H9 (cell line): ENCODE data around the gene FRY. TPM values are rescaled to one million over a fixed set of nuclear protein-coding genes. Genes with fewer than 3 reads are reported as not detected.

Source experiments
- DNase-seq: peaks from one replicate; pipeline ENCODE4 v3.0.0-alpha.2; 2017
- H2AFZ ChIP-seq: one replicate; pipeline ENCODE4 v1.6.1; 2013; ENCODE audit warnings: mild to moderate bottlenecking, low read length, control low read depth, moderate library complexity
- H2AK5ac ChIP-seq: 2 replicates; pipeline ENCODE4 v1.6.1; 2013; ENCODE audit warnings: low read length, control low read depth, mixed read lengths; ENCODE audit not compliant: insufficient read length
- H2BK120ac ChIP-seq: one replicate; pipeline ENCODE4 v1.6.1; 2013; ENCODE audit warnings: low read depth, mild to moderate bottlenecking, low read length, control low read depth, inconsistent platforms; ENCODE audit not compliant: poor library complexity, severe bottlenecking
- H2BK12ac ChIP-seq: 2 replicates; pipeline ENCODE4 v1.6.1; 2013; ENCODE audit warnings: low read length, control low read depth, mixed read lengths, low read depth; ENCODE audit not compliant: insufficient read length
- H2BK15ac ChIP-seq: 2 replicates; pipeline ENCODE4 v1.6.1; 2013; ENCODE audit warnings: low read depth, low read length, control low read depth
- H2BK20ac ChIP-seq: one replicate; pipeline ENCODE4 v1.6.1; 2013; ENCODE audit warnings: low read depth, mild to moderate bottlenecking, low read length, control low read depth, inconsistent platforms; ENCODE audit not compliant: poor library complexity, severe bottlenecking
- H2BK5ac ChIP-seq: 2 replicates; pipeline ENCODE4 v1.6.1; 2013; ENCODE audit warnings: low read length, control low read depth, mixed read lengths; ENCODE audit not compliant: insufficient read length
- H3K14ac ChIP-seq: 2 replicates; pipeline ENCODE4 v1.6.1; 2013; ENCODE audit warnings: low read length, control low read depth; ENCODE audit not compliant: insufficient read depth
- H3K18ac ChIP-seq: 2 replicates; pipeline ENCODE4 v1.6.1; 2013; ENCODE audit warnings: low read depth, mild to moderate bottlenecking, mixed read lengths, low read length, control low read depth; ENCODE audit not compliant: insufficient read length
- H3K23ac ChIP-seq: 2 replicates; pipeline ENCODE4 v1.6.1; 2013; ENCODE audit warnings: low read length, control low read depth, mixed read lengths, low read depth; ENCODE audit not compliant: insufficient read length
- H3K23me2 ChIP-seq: 2 replicates; pipeline ENCODE4 v1.6.1; 2013; ENCODE audit warnings: low read depth, mild to moderate bottlenecking, mixed read lengths, low read length, control low read depth; ENCODE audit not compliant: insufficient read length, poor library complexity, severe bottlenecking
- H3K27ac ChIP-seq: 2 replicates; pipeline ENCODE4 v1.5.1; 2013; ENCODE audit warnings: low read length, control low read depth, mixed read lengths, low read depth; ENCODE audit not compliant: insufficient read length
- H3K27me3 ChIP-seq: 2 replicates; pipeline ENCODE4 v1.6.1; 2013; ENCODE audit warnings: low read length, control low read depth, inconsistent platforms; ENCODE audit not compliant: insufficient read depth
- H3K4ac ChIP-seq: 2 replicates; pipeline ENCODE4 v1.6.1; 2013; ENCODE audit warnings: low read depth, mild to moderate bottlenecking, control low read depth, inconsistent platforms, low read length, moderate library complexity
- H3K4me1 ChIP-seq: 2 replicates; pipeline ENCODE4 v1.6.1; 2013; ENCODE audit warnings: low read length, control low read depth, inconsistent platforms; ENCODE audit not compliant: insufficient read depth
- H3K4me2 ChIP-seq: 2 replicates; pipeline ENCODE4 v1.6.1; 2013; ENCODE audit warnings: low read length, control low read depth, mixed read lengths; ENCODE audit not compliant: insufficient read length, insufficient read depth
- H3K56ac ChIP-seq: 2 replicates; pipeline ENCODE4 v1.6.1; 2013; ENCODE audit warnings: low read depth, mild to moderate bottlenecking, mixed read lengths, low read length, control low read depth; ENCODE audit not compliant: insufficient read length
- H3K79me1 ChIP-seq: 2 replicates; pipeline ENCODE4 v1.6.1; 2013; ENCODE audit warnings: low read depth, mild to moderate bottlenecking, moderate library complexity, low read length, control low read depth, inconsistent platforms; ENCODE audit not compliant: insufficient read depth, poor library complexity, severe bottlenecking
- H3K79me2 ChIP-seq: 2 replicates; pipeline ENCODE4 v1.6.1; 2013; ENCODE audit warnings: low read length, control low read depth, inconsistent platforms; ENCODE audit not compliant: insufficient read depth
- H3K9ac ChIP-seq: 2 replicates; pipeline ENCODE4 v1.6.1; 2013; ENCODE audit warnings: low read length, control low read depth, mixed read lengths; ENCODE audit not compliant: insufficient read length; ENCODE audit errors: extremely low read depth
- H3K9me3 ChIP-seq: one replicate; pipeline ENCODE4 v1.6.1; 2013; ENCODE audit warnings: low read depth, low read length, inconsistent platforms; ENCODE audit not compliant: control insufficient read depth
- H3T11ph ChIP-seq: one replicate; pipeline ENCODE4 v1.6.1; 2013; ENCODE audit warnings: mild to moderate bottlenecking, low read length, control low read depth, inconsistent platforms
- H4K20me1 ChIP-seq: one replicate; pipeline ENCODE4 v1.6.1; 2013; ENCODE audit not compliant: control insufficient read depth, insufficient read length, insufficient read depth
- H4K5ac ChIP-seq: 2 replicates; pipeline ENCODE4 v1.6.1; 2013; ENCODE audit warnings: low read depth, mild to moderate bottlenecking, mixed read lengths, low read length, control low read depth; ENCODE audit not compliant: insufficient read length
- H4K8ac ChIP-seq: replicated peaks from 2 replicates; pipeline ENCODE4 v1.6.1; 2013; ENCODE audit warnings: low read length, control low read depth, mixed read lengths, low read depth; ENCODE audit not compliant: insufficient read length
- H4K91ac ChIP-seq: 2 replicates; pipeline ENCODE4 v1.6.1; 2013; ENCODE audit warnings: low read depth, mild to moderate bottlenecking, moderate library complexity, mixed read lengths, low read length, control low read depth; ENCODE audit not compliant: insufficient read length
- H3K27ac Mint-ChIP-seq, 3 experiments: 2 replicates in 2 of 3; 3 replicates in 1 of 3; pipeline ENCODE4 v1.8.0; 2020 to 2021; ENCODE audit warnings: mixed read lengths in 3 of 3, mild to moderate bottlenecking in 1 of 3, moderate library complexity in 1 of 3
- H3K27me3 Mint-ChIP-seq: 2 replicates; pipeline ENCODE4 v1.8.0; 2021; ENCODE audit warnings: low read depth, mild to moderate bottlenecking, moderate library complexity, mixed read lengths
- H3K36me3 Mint-ChIP-seq, 3 experiments: 2 replicates in 2 of 3; 3 replicates in 1 of 3; pipeline ENCODE4 v1.8.0; 2020 to 2021; ENCODE audit warnings: low read depth in 3 of 3, mixed read lengths in 3 of 3; ENCODE audit not compliant: insufficient read depth in 1 of 3
- H3K4me1 Mint-ChIP-seq, 2 experiments: 2 replicates each; pipeline ENCODE4 v1.8.0; 2020; ENCODE audit warnings: mixed read lengths in 2 of 2
- H3K4me3 Mint-ChIP-seq, 2 experiments: 2 replicates in 1 of 2; 3 replicates in 1 of 2; pipeline ENCODE4 v1.8.0; 2020 to 2021; ENCODE audit warnings: mild to moderate bottlenecking in 2 of 2, mixed read lengths in 2 of 2, moderate library complexity in 1 of 2
- H3K9me3 Mint-ChIP-seq, 2 experiments: 2 replicates in 1 of 2; 3 replicates in 1 of 2; pipeline ENCODE4 v1.8.0; 2020; ENCODE audit warnings: mild to moderate bottlenecking in 2 of 2, mixed read lengths in 2 of 2, moderate library complexity in 1 of 2
- WGBS: extraction: QIAGEN DNeasy Blood & Tissue Kit; methylation state at CpG from one replicate; pipeline ENCODE4 v1.1.7; 2013; ENCODE audit warnings: missing lambda C conversion rate, low lambda C conversion rate, mixed read lengths; ENCODE audit not compliant: insufficient read length; ENCODE audit errors: extremely low coverage; 5-methylcytosine and 5-hydroxymethylcytosine counted together
- total RNA-seq: library from RNA; stranded (reverse); gene quantifications from 2 replicates; pipeline ENCODE4 v1.2.1, GENCODE V29; 2021
- TF ChIP-seq, protein P1 (sequence below): fragments of 200-600 bp; sonication (generic); conservative IDR thresholded peaks from 3 replicates; pipeline ENCODE4 v1.8.0; 2021; ENCODE audit warnings: antibody characterized with exemption, mild to moderate bottlenecking

FRY gene
- total RNA-seq, 1 experiment from 2014 or later = 5.2 TPM

DNA sequence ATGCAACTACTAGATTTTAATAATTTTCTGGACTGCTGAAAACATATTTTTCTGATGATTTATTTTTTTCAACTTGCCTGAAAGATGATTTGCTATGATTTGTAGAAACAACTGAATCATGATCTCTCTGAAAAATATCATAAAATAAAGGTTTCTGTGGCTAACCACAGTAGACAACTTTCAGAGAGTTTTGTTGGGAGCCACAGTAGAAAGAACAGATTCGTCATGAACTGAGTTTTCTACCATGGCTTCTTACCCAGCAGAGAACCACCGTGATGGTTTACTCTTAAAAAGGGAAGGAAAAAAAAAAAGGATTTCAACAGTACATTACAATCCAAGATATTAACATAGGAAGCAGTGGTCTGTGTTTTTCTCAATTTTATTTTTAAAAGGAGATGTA lies 265.6 kb downstream of the FRY start:
- H3K79me1 ChIP-seq = no peaks in the 10 kb centered on the region
- no peak overlapping the region for H3K27ac ChIP-seq
- no peak overlapping the region for H3K27ac Mint-ChIP-seq
- no peak overlapping the region for H4K5ac ChIP-seq
- H3T11ph ChIP-seq = no peak overlapping the region
- H3K23me2 ChIP-seq = no peaks in the 10 kb centered on the region
- H2BK5ac ChIP-seq = no peak overlapping the region
- no peaks in the 10 kb centered on the region for H3K4me1 Mint-ChIP-seq
- H3K27me3 Mint-ChIP-seq = no peaks in the 10 kb centered on the region; the same call in 1 of the 2 replicates
- no peak for DNase-seq
- no peaks in the 10 kb centered on the region for H3K4me1 ChIP-seq
- H3K4me3 Mint-ChIP-seq = no peak overlapping the region
- no peak overlapping the region for H3K14ac ChIP-seq
- no peaks in the 10 kb centered on the region for H3K27me3 ChIP-seq
- no peak overlapping the region for H3K4me2 ChIP-seq
- TF ChIP-seq, protein P1, sequence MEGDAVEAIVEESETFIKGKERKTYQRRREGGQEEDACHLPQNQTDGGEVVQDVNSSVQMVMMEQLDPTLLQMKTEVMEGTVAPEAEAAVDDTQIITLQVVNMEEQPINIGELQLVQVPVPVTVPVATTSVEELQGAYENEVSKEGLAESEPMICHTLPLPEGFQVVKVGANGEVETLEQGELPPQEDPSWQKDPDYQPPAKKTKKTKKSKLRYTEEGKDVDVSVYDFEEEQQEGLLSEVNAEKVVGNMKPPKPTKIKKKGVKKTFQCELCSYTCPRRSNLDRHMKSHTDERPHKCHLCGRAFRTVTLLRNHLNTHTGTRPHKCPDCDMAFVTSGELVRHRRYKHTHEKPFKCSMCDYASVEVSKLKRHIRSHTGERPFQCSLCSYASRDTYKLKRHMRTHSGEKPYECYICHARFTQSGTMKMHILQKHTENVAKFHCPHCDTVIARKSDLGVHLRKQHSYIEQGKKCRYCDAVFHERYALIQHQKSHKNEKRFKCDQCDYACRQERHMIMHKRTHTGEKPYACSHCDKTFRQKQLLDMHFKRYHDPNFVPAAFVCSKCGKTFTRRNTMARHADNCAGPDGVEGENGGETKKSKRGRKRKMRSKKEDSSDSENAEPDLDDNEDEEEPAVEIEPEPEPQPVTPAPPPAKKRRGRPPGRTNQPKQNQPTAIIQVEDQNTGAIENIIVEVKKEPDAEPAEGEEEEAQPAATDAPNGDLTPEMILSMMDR = no peak
- no peak overlapping the region for H4K91ac ChIP-seq
- H3K79me2 ChIP-seq = no peaks in the 10 kb centered on the region
- H4K20me1 ChIP-seq = no peaks in the 10 kb centered on the region
- no peak overlapping the region for H3K56ac ChIP-seq
- H3K23ac ChIP-seq = no peak overlapping the region
- H2BK120ac ChIP-seq = no peak overlapping the region
- H2BK15ac ChIP-seq = no peak overlapping the region
- no peaks in the 10 kb centered on the region for H3K9me3 ChIP-seq
- no peaks in the 10 kb centered on the region for H3K36me3 Mint-ChIP-seq
- no CpG with 5 or more reads among the region's 2 CpGs for WGBS
- no peaks in the 10 kb centered on the region for H3K9me3 Mint-ChIP-seq
- no peak overlapping the region for H3K9ac ChIP-seq
- no peak overlapping the region for H2BK12ac ChIP-seq
- H2AK5ac ChIP-seq = no peak overlapping the region
- H3K4ac ChIP-seq = no peak overlapping the region
- no peak overlapping the region for H4K8ac ChIP-seq
- no peak overlapping the region for H3K18ac ChIP-seq
- H2AFZ ChIP-seq = no peak overlapping the region
- H2BK20ac ChIP-seq = no peak overlapping the region
